Heart left ventricle (tissue), 13 donors: ENCODE data around the gene PRG2.

Experiments used
- POLR2A ChIP-seq, 2 donors: fragments of 450-650 bp; IDR thresholded peaks; one replicate each; pipeline ENCODE4 v1.6.1; 2017; ENCODE audit warnings: antibody characterized with exemption in 2 of 2, mild to moderate bottlenecking in 2 of 2, moderate library complexity in 2 of 2
- TF ChIP-seq, protein P1 (sequence below), 12 donors: fragments of 200-600 bp; sonication (generic) in 4 of 12; IDR thresholded peaks; one replicate each; pipeline versions ENCODE4 v1.5.0 to v1.8.0; 2018 to 2022; ENCODE audit warnings: antibody characterized with exemption in 12 of 12, mild to moderate bottlenecking in 5 of 12
- donor health status: ischemic (EF 13 %, LVEDD 7.1; RV severe dilation, severe dysfunction).
- donor health status: DM: no; HTN: yes; CAD: no.
- donor health status: DM: no; HTN: no; CAD: no.
- donor health status: ischemic (EF 25% LVEDD 6.9; RV normal size, moderate dysfunction).
- donor health status: ischemic (EF 25% LVEDD 5.7; RV mildly dilated, moderate dysfunction).
- donor health status: ischemic (EF 35%, LVEDD 5.7; RV mildly dilated, moderate dysfunction).
- donor health status: nonischemic (EF 11% LVEDD 7.7; RV severe dilation, severe dysfunction).
- donor health status: DM: yes; HTN: yes; CAD: no.
- donor health status: PGD.
- donor health status: ischemic (EF 29% LVEDD 5.4; RV normal size, mild dysfunction).
- donor health status: nonischemic (EF 23%, LVEDD 6.1; RV moderate dilation, normal function).

DNA sequence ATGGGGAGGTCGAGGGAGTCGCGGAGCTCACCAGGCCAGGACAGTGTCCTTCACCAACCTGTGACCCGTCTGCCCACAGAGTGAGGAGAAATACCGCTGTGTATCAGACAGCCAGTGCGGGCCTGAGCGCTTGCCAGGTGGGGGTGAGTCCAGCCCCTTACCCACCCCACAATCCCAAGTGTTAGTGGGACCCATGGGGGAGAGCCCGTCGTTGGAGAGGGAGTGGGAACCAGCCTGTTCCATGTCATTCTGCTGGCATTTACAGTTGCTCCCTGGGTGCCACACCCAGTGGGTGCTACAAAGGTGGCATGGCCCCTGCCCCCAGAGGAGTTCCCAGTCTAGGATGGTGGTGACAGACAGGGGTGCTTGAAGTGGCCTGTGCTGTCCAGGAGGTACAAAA is 43.1 kb downstream of the PRG2 start:
- TF ChIP-seq POLR2A (IDR thresholded peaks at IDR 0.05): no peak
- TF ChIP-seq, protein P1, sequence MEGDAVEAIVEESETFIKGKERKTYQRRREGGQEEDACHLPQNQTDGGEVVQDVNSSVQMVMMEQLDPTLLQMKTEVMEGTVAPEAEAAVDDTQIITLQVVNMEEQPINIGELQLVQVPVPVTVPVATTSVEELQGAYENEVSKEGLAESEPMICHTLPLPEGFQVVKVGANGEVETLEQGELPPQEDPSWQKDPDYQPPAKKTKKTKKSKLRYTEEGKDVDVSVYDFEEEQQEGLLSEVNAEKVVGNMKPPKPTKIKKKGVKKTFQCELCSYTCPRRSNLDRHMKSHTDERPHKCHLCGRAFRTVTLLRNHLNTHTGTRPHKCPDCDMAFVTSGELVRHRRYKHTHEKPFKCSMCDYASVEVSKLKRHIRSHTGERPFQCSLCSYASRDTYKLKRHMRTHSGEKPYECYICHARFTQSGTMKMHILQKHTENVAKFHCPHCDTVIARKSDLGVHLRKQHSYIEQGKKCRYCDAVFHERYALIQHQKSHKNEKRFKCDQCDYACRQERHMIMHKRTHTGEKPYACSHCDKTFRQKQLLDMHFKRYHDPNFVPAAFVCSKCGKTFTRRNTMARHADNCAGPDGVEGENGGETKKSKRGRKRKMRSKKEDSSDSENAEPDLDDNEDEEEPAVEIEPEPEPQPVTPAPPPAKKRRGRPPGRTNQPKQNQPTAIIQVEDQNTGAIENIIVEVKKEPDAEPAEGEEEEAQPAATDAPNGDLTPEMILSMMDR (IDR thresholded peaks at IDR 0.05): no peak
